SK-N-SH (cell line): ENCODE results near the gene DENND6B. TPM values are rescaled to one million over a fixed set of nuclear protein-coding genes. Genes with fewer than 3 reads are reported as not detected.

Source experiments
- CTCF ChIA-PET: fragments of 300-600, 350-600 bp; formaldehyde crosslinking; extraction: SDS; loops from one replicate; lab custom pipeline; 2021; lab: Yijun Ruan, JAX
- POLR2A ChIA-PET: fragments of 350-600 bp; sonication (Branson Sonifier 250); formaldehyde crosslinking; extraction: SDS; loops from one replicate; lab custom pipeline; 2020; ENCODE audit warnings: antibody characterized with exemption, inconsistent platforms; lab: Yijun Ruan, JAX
- DNase-seq: peaks from one replicate; pipeline ENCODE4 v3.0.0; 2012
- H2AFZ ChIP-seq: fragments of 200-600 bp; sonication (generic); 2 replicates; pipeline ENCODE4 v1.8.1; 2016; ENCODE audit warnings: antibody characterized with exemption, mild to moderate bottlenecking, low read depth
- H3F3A ChIP-seq: fragments of 200-600 bp; sonication (generic); replicated peaks from 2 replicates; pipeline ENCODE3; 2016; ENCODE audit warnings: antibody characterized with exemption, mild to moderate bottlenecking; ENCODE audit not compliant: insufficient read depth
- H3K27ac ChIP-seq, 2 experiments: fragments of 200-500 bp in 1 of 2; fragments of 200-600 bp in 1 of 2; sonication (Bioruptor generic) in 1 of 2; sonication (generic), shearing (Covaris generic) in 1 of 2; 2 replicates each; pipeline versions ENCODE4 v1.5.1 to v1.6.1; 2014 to 2016; ENCODE audit warnings: low read depth in 2 of 2, inconsistent platforms in 1 of 2, low read length in 1 of 2, mild to moderate bottlenecking in 1 of 2, mixed read lengths in 1 of 2
- H3K27me3 ChIP-seq: fragments of 200-600 bp; sonication (generic), shearing (Covaris generic); 2 replicates; pipeline ENCODE4 v1.6.1; 2016; ENCODE audit warnings: mixed run types; ENCODE audit not compliant: insufficient read depth
- H3K36me3 ChIP-seq, 2 experiments: fragments of 200-500 bp in 1 of 2; fragments of 200-600 bp in 1 of 2; sonication (Bioruptor generic) in 1 of 2; sonication (generic) in 1 of 2; replicated peaks in 1 of 2; 2 replicates each; pipeline versions ENCODE3 to v1.5.1; 2014 to 2016; ENCODE audit warnings: low read length in 1 of 2, mild to moderate bottlenecking in 1 of 2; ENCODE audit not compliant: insufficient read depth in 2 of 2, control insufficient read depth in 1 of 2
- H3K4me1 ChIP-seq, 2 experiments: fragments of 200-500 bp in 1 of 2; fragments of 200-600 bp in 1 of 2; sonication (Bioruptor generic) in 1 of 2; sonication (generic), shearing (Covaris generic) in 1 of 2; 2 replicates each; pipeline versions ENCODE4 v1.5.1 to v1.6.1; 2014 to 2016; ENCODE audit warnings: low read depth in 1 of 2, low read length in 1 of 2, mixed run types in 1 of 2; ENCODE audit not compliant: insufficient read depth in 2 of 2, control insufficient read depth in 1 of 2
- H3K4me2 ChIP-seq: fragments of 200-600 bp; sonication (generic), shearing (Covaris generic); 2 replicates; pipeline ENCODE4 v1.6.1; 2017; ENCODE audit warnings: mixed run types
- H3K4me3 ChIP-seq, 2 experiments: fragments of 200-500 bp in 1 of 2; fragments of 200-600 bp in 1 of 2; sonication (Bioruptor generic) in 1 of 2; sonication (generic), shearing (Covaris generic) in 1 of 2; 2 replicates each; pipeline versions ENCODE4 v1.5.1 to v1.8.1; 2014 to 2016; ENCODE audit warnings: low read depth in 2 of 2, inconsistent platforms in 1 of 2, low read length in 1 of 2, mild to moderate bottlenecking in 1 of 2, mixed read lengths in 1 of 2, moderate library complexity in 1 of 2
- H3K79me2 ChIP-seq: fragments of 200-600 bp; sonication (generic); 2 replicates; pipeline ENCODE4 v1.8.1; 2017; ENCODE audit warnings: mild to moderate bottlenecking; ENCODE audit not compliant: insufficient read depth
- H3K9ac ChIP-seq: fragments of 200-600 bp; sonication (generic); 2 replicates; pipeline ENCODE4 v1.6.1; 2017; ENCODE audit warnings: mixed run types
- H3K9me2 ChIP-seq: fragments of 200-600 bp; sonication (generic); 2 replicates; pipeline ENCODE4 v1.6.1; 2017; ENCODE audit warnings: mixed run types
- H3K9me3 ChIP-seq: fragments of 200-600 bp; sonication (generic); 2 replicates; pipeline ENCODE4 v1.6.1; 2017; ENCODE audit warnings: mixed run types, mild to moderate bottlenecking, moderate library complexity
- H4K20me1 ChIP-seq: fragments of 200-600 bp; sonication (generic); 2 replicates; pipeline ENCODE4 v1.6.1; 2017; ENCODE audit warnings: mild to moderate bottlenecking, mixed run types; ENCODE audit not compliant: insufficient read depth
- EP300 ChIP-seq, 2 experiments: IDR thresholded peaks; 2 replicates each; pipeline versions ENCODE4 v1.4.0 to v1.6.1; 2012; ENCODE audit warnings: borderline replicate concordance in 1 of 2, low read depth in 1 of 2, low read length in 1 of 2
- GABPA ChIP-seq: IDR thresholded peaks from 2 replicates; pipeline ENCODE4 v1.4.0; 2012; ENCODE audit warnings: low read depth, mild to moderate bottlenecking
- NFIC ChIP-seq: IDR thresholded peaks from 2 replicates; pipeline ENCODE4 v1.4.0; 2012; ENCODE audit warnings: borderline replicate concordance
- RXRA ChIP-seq: IDR thresholded peaks from 2 replicates; pipeline ENCODE4 v1.4.0; 2012; ENCODE audit warnings: low read depth, mild to moderate bottlenecking, borderline replicate concordance
- SMC3 ChIP-seq: IDR thresholded peaks from 2 replicates; pipeline ENCODE4 v1.6.1; 2012; ENCODE audit warnings: low read depth, low read length, improper control_type of control experiment
- WGBS: methylation state at CpG from one replicate; pipeline ENCODE4 v1.1.6; 2017; ENCODE audit warnings: low lambda C conversion rate; 5-methylcytosine and 5-hydroxymethylcytosine counted together
- polyA plus RNA-seq, 3 experiments: library from polyadenylated mRNA; depleted of rRNA; stranded (reverse); fragments of >200 nt; gene quantifications; 2 replicates each; pipeline ENCODE4 v1.2.3, GENCODE V29; 2012
- TF ChIP-seq, protein P1 (sequence below): IDR thresholded peaks from 2 replicates; pipeline ENCODE4 v1.4.0; 2012; ENCODE audit warnings: low read depth, borderline replicate concordance
- TF ChIP-seq, protein P2 (sequence below): fragments of 150-350 bp; IDR thresholded peaks from 2 replicates; pipeline ENCODE4 v1.6.1; 2016; ENCODE audit warnings: mild to moderate bottlenecking, low read depth, low read length
- TF ChIP-seq, protein P3 (sequence below): fragments of 200-600 bp; sonication (generic); IDR thresholded peaks from 2 replicates; pipeline ENCODE4 v1.6.1; 2017; ENCODE audit warnings: antibody characterized with exemption, mild to moderate bottlenecking, moderate library complexity
- TF ChIP-seq, protein P4 (sequence below): IDR thresholded peaks from 2 replicates; pipeline ENCODE4; 2012
- TF ChIP-seq, protein P5 (sequence below): IDR thresholded peaks from 2 replicates; pipeline ENCODE4 v1.6.1; 2012; ENCODE audit warnings: mild to moderate bottlenecking, low read depth, low read length, moderate library complexity

Gene DENND6B
- polyA plus RNA-seq, 1 of the 3 experiments (the other 2 are of a cell fraction), result 5.6 TPM

DNA sequence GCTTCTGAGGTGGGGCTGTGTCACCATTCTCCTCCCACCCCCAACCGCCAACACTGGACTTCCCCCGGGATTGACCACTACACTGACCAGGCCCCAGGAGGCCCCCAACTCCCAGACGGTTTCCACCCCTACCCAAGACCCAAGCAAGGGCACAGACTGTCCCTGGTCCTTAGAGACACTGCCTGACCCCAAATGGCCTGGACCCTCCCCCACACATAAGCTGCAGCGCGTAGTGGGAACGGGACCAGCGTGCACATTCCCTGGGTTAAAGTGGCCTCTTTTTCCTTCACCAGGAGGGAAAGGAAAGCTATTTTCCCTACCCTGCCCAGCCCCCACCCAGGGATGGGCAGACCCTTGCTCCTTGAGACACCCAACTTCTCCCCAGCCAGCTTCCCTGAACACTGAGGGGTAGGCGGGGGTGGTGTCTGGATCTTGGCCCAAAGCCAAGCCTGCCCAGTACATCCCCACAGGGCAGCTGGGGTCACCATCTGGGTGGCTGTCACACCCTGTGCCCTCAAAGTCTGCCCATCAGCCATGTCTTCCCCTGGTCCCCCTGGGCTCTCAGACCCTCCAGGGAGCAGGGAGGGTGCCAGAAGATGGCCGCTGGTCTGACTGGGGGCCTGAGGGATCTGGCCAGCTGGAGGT is 63.7 kb downstream of the DENND6B start:
- peak overlapping the region; percentile 50; the same call in 1 of the 2 replicates for H3K4me2 ChIP-seq
- no peak overlapping the region; a peak in 1 of 4 replicates for H3K27ac ChIP-seq

DNA sequence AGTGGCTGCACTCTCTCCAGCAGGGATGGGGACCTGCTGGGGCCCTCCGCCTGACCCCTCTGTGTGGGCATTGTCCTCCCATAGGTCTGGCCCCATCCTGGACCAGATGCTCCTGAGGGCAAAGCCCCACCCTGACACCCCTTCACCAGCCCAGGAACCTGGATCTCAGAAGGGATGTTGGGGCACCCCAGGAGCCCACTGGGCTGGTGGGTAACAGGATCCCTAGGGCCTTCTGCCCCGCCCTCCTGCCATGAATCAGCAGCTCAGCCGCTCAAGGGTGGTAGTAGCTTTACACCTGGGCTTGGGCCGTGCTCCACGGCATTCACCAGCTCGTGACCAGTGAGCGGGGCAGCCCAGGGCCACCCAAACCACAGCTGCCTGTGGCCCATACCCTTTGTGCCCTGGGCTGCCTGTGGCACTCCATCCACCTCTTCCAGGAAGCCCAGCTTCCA is 64.3 kb downstream of the DENND6B start:
- peaks cover 27% of the 10 kb centered on the region for H3K79me2 ChIP-seq

More for the DNA sequence above, 63.7 kb downstream of the DENND6B start:
- Histone ChIP-seq H3K9me2 (no peaks in the 10 kb centered on the region), H2AFZ (no peak overlapping the region), H4K20me1 (no peaks in the 10 kb centered on the region), H3K9ac (no peak overlapping the region), H3F3A (peaks cover 3% of the 10 kb centered on the region), H3K79me2 (peaks cover 25% of the 10 kb centered on the region), H3K9me3 (no peaks in the 10 kb centered on the region), H3K4me1 (peaks cover 14 to 25% of the 10 kb centered on the region in 2 experiments; a peak in 2 of 4 replicates), H3K4me3 (no peak overlapping the region), H3K36me3 (peaks cover 0 to 9% of the 10 kb centered on the region in 2 experiments), H3K27me3 (no peaks in the 10 kb centered on the region)
- TF ChIP-seq GABPA (no peak), NFIC (peak; percentile 66)
- POLR2A ChIA-PET, result interaction anchor here (1.7 kb wide), 1 partner anchor 12 kb away, joined by 10 read pairs; the partner anchor contains the start of gene HDAC10
- WGBS, result no CpG with 5 or more reads among the region's 9 CpGs
- CTCF ChIA-PET, result interaction anchor here (3.3 to 11.4 kb wide), 6 partner anchors 9 to 79 kb away, joined by 13 to 72 read pairs (median 30); partner anchors contain the start of genes DENND6B and HDAC10
- DNase-seq, result peak; percentile 68

More for the DNA sequence above, 64.3 kb downstream of the DENND6B start:
- H4K20me1 ChIP-seq, result no peaks in the 10 kb centered on the region
- TF ChIP-seq, protein P1, sequence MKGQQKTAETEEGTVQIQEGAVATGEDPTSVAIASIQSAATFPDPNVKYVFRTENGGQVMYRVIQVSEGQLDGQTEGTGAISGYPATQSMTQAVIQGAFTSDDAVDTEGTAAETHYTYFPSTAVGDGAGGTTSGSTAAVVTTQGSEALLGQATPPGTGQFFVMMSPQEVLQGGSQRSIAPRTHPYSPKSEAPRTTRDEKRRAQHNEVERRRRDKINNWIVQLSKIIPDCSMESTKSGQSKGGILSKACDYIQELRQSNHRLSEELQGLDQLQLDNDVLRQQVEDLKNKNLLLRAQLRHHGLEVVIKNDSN, result no peak
- TF ChIP-seq SMC3 (no peak), RXRA (no peak), EP300 (IDR thresholded peaks at IDR 0.05; ENCODE audit: borderline replicate concordance in 1 of 2, low read depth in 1 of 2, low read length in 1 of 2) (no peak)
- TF ChIP-seq, protein P2, sequence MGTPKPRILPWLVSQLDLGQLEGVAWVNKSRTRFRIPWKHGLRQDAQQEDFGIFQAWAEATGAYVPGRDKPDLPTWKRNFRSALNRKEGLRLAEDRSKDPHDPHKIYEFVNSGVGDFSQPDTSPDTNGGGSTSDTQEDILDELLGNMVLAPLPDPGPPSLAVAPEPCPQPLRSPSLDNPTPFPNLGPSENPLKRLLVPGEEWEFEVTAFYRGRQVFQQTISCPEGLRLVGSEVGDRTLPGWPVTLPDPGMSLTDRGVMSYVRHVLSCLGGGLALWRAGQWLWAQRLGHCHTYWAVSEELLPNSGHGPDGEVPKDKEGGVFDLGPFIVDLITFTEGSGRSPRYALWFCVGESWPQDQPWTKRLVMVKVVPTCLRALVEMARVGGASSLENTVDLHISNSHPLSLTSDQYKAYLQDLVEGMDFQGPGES, result no peak
- TF ChIP-seq, protein P3, sequence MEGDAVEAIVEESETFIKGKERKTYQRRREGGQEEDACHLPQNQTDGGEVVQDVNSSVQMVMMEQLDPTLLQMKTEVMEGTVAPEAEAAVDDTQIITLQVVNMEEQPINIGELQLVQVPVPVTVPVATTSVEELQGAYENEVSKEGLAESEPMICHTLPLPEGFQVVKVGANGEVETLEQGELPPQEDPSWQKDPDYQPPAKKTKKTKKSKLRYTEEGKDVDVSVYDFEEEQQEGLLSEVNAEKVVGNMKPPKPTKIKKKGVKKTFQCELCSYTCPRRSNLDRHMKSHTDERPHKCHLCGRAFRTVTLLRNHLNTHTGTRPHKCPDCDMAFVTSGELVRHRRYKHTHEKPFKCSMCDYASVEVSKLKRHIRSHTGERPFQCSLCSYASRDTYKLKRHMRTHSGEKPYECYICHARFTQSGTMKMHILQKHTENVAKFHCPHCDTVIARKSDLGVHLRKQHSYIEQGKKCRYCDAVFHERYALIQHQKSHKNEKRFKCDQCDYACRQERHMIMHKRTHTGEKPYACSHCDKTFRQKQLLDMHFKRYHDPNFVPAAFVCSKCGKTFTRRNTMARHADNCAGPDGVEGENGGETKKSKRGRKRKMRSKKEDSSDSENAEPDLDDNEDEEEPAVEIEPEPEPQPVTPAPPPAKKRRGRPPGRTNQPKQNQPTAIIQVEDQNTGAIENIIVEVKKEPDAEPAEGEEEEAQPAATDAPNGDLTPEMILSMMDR, result no peak
- TF ChIP-seq, protein P4, sequence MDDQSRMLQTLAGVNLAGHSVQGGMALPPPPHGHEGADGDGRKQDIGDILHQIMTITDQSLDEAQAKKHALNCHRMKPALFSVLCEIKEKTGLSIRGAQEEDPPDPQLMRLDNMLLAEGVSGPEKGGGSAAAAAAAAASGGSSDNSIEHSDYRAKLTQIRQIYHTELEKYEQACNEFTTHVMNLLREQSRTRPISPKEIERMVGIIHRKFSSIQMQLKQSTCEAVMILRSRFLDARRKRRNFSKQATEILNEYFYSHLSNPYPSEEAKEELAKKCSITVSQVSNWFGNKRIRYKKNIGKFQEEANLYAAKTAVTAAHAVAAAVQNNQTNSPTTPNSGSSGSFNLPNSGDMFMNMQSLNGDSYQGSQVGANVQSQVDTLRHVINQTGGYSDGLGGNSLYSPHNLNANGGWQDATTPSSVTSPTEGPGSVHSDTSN, result no peak
- TF ChIP-seq, protein P5, sequence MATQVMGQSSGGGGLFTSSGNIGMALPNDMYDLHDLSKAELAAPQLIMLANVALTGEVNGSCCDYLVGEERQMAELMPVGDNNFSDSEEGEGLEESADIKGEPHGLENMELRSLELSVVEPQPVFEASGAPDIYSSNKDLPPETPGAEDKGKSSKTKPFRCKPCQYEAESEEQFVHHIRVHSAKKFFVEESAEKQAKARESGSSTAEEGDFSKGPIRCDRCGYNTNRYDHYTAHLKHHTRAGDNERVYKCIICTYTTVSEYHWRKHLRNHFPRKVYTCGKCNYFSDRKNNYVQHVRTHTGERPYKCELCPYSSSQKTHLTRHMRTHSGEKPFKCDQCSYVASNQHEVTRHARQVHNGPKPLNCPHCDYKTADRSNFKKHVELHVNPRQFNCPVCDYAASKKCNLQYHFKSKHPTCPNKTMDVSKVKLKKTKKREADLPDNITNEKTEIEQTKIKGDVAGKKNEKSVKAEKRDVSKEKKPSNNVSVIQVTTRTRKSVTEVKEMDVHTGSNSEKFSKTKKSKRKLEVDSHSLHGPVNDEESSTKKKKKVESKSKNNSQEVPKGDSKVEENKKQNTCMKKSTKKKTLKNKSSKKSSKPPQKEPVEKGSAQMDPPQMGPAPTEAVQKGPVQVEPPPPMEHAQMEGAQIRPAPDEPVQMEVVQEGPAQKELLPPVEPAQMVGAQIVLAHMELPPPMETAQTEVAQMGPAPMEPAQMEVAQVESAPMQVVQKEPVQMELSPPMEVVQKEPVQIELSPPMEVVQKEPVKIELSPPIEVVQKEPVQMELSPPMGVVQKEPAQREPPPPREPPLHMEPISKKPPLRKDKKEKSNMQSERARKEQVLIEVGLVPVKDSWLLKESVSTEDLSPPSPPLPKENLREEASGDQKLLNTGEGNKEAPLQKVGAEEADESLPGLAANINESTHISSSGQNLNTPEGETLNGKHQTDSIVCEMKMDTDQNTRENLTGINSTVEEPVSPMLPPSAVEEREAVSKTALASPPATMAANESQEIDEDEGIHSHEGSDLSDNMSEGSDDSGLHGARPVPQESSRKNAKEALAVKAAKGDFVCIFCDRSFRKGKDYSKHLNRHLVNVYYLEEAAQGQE, result no peak
- H3K9me2 ChIP-seq, result no peaks in the 10 kb centered on the region
- H3K9ac ChIP-seq, result no peak overlapping the region
- no CpG with 5 or more reads among the region's 7 CpGs for WGBS
- H2AFZ ChIP-seq, result no peak overlapping the region
- peaks cover 14 to 25% of the 10 kb centered on the region in 2 experiments; a peak in 2 of 4 replicates for H3K4me1 ChIP-seq
- no peak overlapping the region; a peak in 1 of 4 replicates for H3K27ac ChIP-seq
- no peaks in the 10 kb centered on the region for H3K27me3 ChIP-seq
- peaks cover 3% of the 10 kb centered on the region for H3F3A ChIP-seq
- peak overlapping the region; percentile 50 for H3K4me2 ChIP-seq
- H3K36me3 ChIP-seq, result peaks cover 0 to 11% of the 10 kb centered on the region in 2 experiments
- H3K4me3 ChIP-seq, result no peak overlapping the region
- no peak for DNase-seq
- ChIA-PET POLR2A (interaction anchor here (1.7 kb wide), 1 partner anchor 12 kb away, joined by 10 read pairs; the partner anchor contains the start of gene HDAC10), CTCF (interaction anchor here (3.3 to 4.9 kb wide), 5 partner anchors 9 to 79 kb away, joined by 13 to 34 read pairs (median 29); partner anchors contain the start of genes DENND6B and HDAC10)
- no peaks in the 10 kb centered on the region for H3K9me3 ChIP-seq
